ENCODE measurements around the gene DOCK8. TPM values are rescaled to one million over a fixed set of nuclear protein-coding genes. Genes with fewer than 3 reads are reported as not detected.

The DOCK8 gene
- total RNA-seq, 1 experiment from 2014 or later = 1.4 TPM

DNA sequence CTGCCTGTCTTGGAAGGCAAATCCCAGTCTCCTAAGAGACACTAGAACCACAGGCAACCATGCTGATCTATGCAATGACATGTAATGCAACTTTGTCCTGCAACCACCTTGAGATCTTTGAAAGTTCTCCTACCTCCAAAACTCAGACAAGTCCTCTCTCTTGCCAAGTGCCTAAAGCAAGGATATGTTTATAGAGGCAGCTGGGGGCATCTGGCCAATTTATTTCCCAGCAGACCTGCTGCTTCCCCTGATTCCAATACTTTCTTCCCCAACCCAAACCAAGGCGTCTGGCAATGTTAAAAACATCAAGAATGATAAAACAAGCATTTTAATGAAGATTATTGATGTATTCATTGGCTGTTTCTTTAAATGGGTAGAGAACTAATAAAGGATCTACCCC, 138.4 kb downstream of the DOCK8 start:
- no CpG with 5 or more reads among the region's 1 CpG for WGBS (ENCODE audit: extremely low coverage, insufficient read length, low lambda C conversion rate)
- H4K8ac ChIP-seq (replicated peaks; ENCODE audit: insufficient read length, low read depth, low read length) = no peak overlapping the region
- TF ChIP-seq, protein P1, sequence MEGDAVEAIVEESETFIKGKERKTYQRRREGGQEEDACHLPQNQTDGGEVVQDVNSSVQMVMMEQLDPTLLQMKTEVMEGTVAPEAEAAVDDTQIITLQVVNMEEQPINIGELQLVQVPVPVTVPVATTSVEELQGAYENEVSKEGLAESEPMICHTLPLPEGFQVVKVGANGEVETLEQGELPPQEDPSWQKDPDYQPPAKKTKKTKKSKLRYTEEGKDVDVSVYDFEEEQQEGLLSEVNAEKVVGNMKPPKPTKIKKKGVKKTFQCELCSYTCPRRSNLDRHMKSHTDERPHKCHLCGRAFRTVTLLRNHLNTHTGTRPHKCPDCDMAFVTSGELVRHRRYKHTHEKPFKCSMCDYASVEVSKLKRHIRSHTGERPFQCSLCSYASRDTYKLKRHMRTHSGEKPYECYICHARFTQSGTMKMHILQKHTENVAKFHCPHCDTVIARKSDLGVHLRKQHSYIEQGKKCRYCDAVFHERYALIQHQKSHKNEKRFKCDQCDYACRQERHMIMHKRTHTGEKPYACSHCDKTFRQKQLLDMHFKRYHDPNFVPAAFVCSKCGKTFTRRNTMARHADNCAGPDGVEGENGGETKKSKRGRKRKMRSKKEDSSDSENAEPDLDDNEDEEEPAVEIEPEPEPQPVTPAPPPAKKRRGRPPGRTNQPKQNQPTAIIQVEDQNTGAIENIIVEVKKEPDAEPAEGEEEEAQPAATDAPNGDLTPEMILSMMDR (conservative IDR thresholded peaks at IDR 0.05) = no peak

More for the DNA sequence above, 138.4 kb downstream of the DOCK8 start:
- Histone ChIP-seq H3K4me1 (ENCODE audit: insufficient read depth, low read length) (no peaks in the 10 kb centered on the region), H3K23me2 (ENCODE audit: insufficient read length, low read depth, low read length, poor library complexity, severe bottlenecking) (no peaks in the 10 kb centered on the region), H3K14ac (ENCODE audit: insufficient read depth, low read length) (no peak overlapping the region), H2BK120ac (ENCODE audit: low read depth, low read length, poor library complexity, severe bottlenecking) (no peak overlapping the region), H3K79me2 (ENCODE audit: insufficient read depth, low read length) (no peaks in the 10 kb centered on the region), H3T11ph (ENCODE audit: low read length) (no peak overlapping the region), H4K5ac (ENCODE audit: insufficient read length, low read depth, low read length) (no peak overlapping the region), H4K91ac (ENCODE audit: insufficient read length, low read depth, low read length) (no peak overlapping the region), H3K23ac (ENCODE audit: insufficient read length, low read depth, low read length) (no peak overlapping the region), H3K18ac (ENCODE audit: insufficient read length, low read depth, low read length) (no peak overlapping the region), H2AFZ (ENCODE audit: low read length) (no peak overlapping the region), H2BK5ac (ENCODE audit: insufficient read length, low read length) (no peak overlapping the region), H2BK15ac (ENCODE audit: low read depth, low read length) (no peak overlapping the region), H2BK20ac (ENCODE audit: low read depth, low read length, poor library complexity, severe bottlenecking) (no peak overlapping the region), H3K27me3 (ENCODE audit: insufficient read depth, low read length) (no peaks in the 10 kb centered on the region), H3K4me2 (ENCODE audit: insufficient read depth, insufficient read length, low read length) (no peak overlapping the region), H4K20me1 (ENCODE audit: control insufficient read depth, insufficient read depth, insufficient read length) (no peaks in the 10 kb centered on the region), H3K9ac (ENCODE audit: extremely low read depth, insufficient read length, low read length) (no peak overlapping the region), H3K9me3 (ENCODE audit: control insufficient read depth, low read depth, low read length) (no peaks in the 10 kb centered on the region), H3K79me1 (ENCODE audit: insufficient read depth, low read depth, low read length, poor library complexity, severe bottlenecking) (no peaks in the 10 kb centered on the region), H2BK12ac (ENCODE audit: insufficient read length, low read depth, low read length) (no peak overlapping the region), H3K4ac (ENCODE audit: low read depth, low read length) (no peak overlapping the region), H2AK5ac (ENCODE audit: insufficient read length, low read length) (no peak overlapping the region), H3K56ac (ENCODE audit: insufficient read length, low read depth, low read length) (no peak overlapping the region), H3K27ac (ENCODE audit: insufficient read length, low read depth, low read length) (no peak overlapping the region)
- Mint-ChIP-seq H3K4me1 (peaks cover 3% of the 10 kb centered on the region in 2 experiments; a peak in 1 of 4 replicates), H3K9me3 (no peaks in the 10 kb centered on the region), H3K27me3 (ENCODE audit: low read depth) (peaks cover 4% of the 10 kb centered on the region), H3K27ac (no peak overlapping the region), H3K4me3 (no peak overlapping the region), H3K36me3 (ENCODE audit: insufficient read depth in 1 of 3, low read depth in 3 of 3) (no peaks in the 10 kb centered on the region)
- no peak for DNase-seq
